Heart left ventricle (tissue), 16 donors: ENCODE results near the gene TSPYL1. TPM values are rescaled to one million over a fixed set of nuclear protein-coding genes. Genes with fewer than 3 reads are reported as not detected.
A peak's percentile ranks its signal among the peaks of the same experiment; 100 is the strongest.

Source experiments
- ATAC-seq, 4 donors: fragments of 200-7000 bp; cut with Tn5 transposase; one replicate each; pipeline ENCODE4 v1.9.1; 2020 to 2022; ENCODE audit warnings: moderate library complexity in 4 of 4, mild to moderate bottlenecking in 3 of 4, moderate number of reproducible peaks in 1 of 4
- DNase-seq, 5 donors: peaks; one replicate each; pipeline ENCODE4 v3.0.0-alpha.2; 2020
- H3K27ac ChIP-seq, 12 donors: fragments of 200-600 bp; sonication (generic) in 4 of 12; one replicate each; pipeline versions ENCODE4 v1.5.0 to v1.8.0; 2016 to 2022; ENCODE audit warnings: mild to moderate bottlenecking in 2 of 12
- H3K27me3 ChIP-seq, 9 donors: fragments of 200-600 bp; sonication (generic) in 2 of 9; one replicate each; pipeline versions ENCODE4 v1.5.1 to v1.8.0; 2016 to 2022; ENCODE audit warnings: mild to moderate bottlenecking in 3 of 9
- H3K36me3 ChIP-seq, 9 donors: fragments of 200-600 bp; sonication (generic) in 2 of 9; one replicate each; pipeline versions ENCODE4 v1.5.0 to v1.8.0; 2018 to 2022; ENCODE audit warnings: mild to moderate bottlenecking in 2 of 9
- H3K4me1 ChIP-seq, 12 donors: fragments of 200-600 bp; sonication (generic) in 4 of 12; one replicate each; pipeline versions ENCODE4 v1.5.0 to v1.8.0; 2016 to 2022; ENCODE audit warnings: mild to moderate bottlenecking in 3 of 12
- H3K4me3 ChIP-seq, 12 donors: fragments of 200-600 bp; sonication (generic) in 4 of 12; one replicate each; pipeline versions ENCODE4 v1.5.0 to v1.8.0; 2017 to 2022; ENCODE audit warnings: mild to moderate bottlenecking in 9 of 12, moderate library complexity in 4 of 12
- H3K9me3 ChIP-seq, 12 donors: fragments of 200-600 bp; sonication (generic) in 4 of 12; one replicate each; pipeline versions ENCODE4 v1.5.0 to v1.8.0; 2016 to 2022; ENCODE audit warnings: mild to moderate bottlenecking in 1 of 12
- CTCF ChIP-seq, 12 donors: fragments of 200-600 bp; sonication (generic) in 4 of 12; IDR thresholded peaks; one replicate each; pipeline versions ENCODE4 v1.5.0 to v1.8.0; 2018 to 2022; ENCODE audit warnings: antibody characterized with exemption in 12 of 12, mild to moderate bottlenecking in 5 of 12
- POLR2A ChIP-seq, 2 donors: fragments of 450-650 bp; IDR thresholded peaks; one replicate each; pipeline ENCODE4 v1.6.1; 2017; ENCODE audit warnings: antibody characterized with exemption in 2 of 2, mild to moderate bottlenecking in 2 of 2, moderate library complexity in 2 of 2
- WGBS, 4 donors: extraction: QIAGEN DNeasy Blood & Tissue Kit in 2 of 4; methylation state at CpG; one replicate each; pipeline versions ENCODE4 v1.1.5 to v1.1.7; 2013 to 2018; 5-methylcytosine and 5-hydroxymethylcytosine counted together
- intact Hi-C, 10 donors: fragments of 100-400 bp; cut with DNase I; formaldehyde crosslinking; loops; one replicate each; pipeline versions ENCODE4 v1.11.1 to v1.14.2; 2022
- polyA plus RNA-seq, 2 donors: library from polyadenylated mRNA; stranded (reverse); fragments of 200-250 nt; gene quantifications; one replicate each; pipeline ENCODE4 v1.2.3, GENCODE V29; 2013
- total RNA-seq, 9 donors: library from RNA; depleted of rRNA in 2 of 9; stranded (reverse); fragments of >200 nt in 2 of 9; fragmentation: NEBNext Ultra II Directional in 3 of 9; extraction: Animal tissue kit (Norgen Biotek cat#: 25700) in 3 of 9; gene quantifications; one replicate each; pipeline versions ENCODE4 v1.1.0 to v1.2.4, GENCODE V29; 2016 to 2023
- donor health status: ischemic (EF 13 %, LVEDD 7.1; RV severe dilation, severe dysfunction).
- donor health status: healthy with polysubstance abuse.
- donor health status: DM: no; HTN: yes; CAD: no.
- donor health status: DM: no; HTN: no; CAD: no.
- donor health status: ischemic (EF 25% LVEDD 6.9; RV normal size, moderate dysfunction).
- donor health status: ischemic (EF 25% LVEDD 5.7; RV mildly dilated, moderate dysfunction).
- donor health status: healthy.
- donor health status: DM: yes; HTN: yes; CAD: no.
- donor health status: ischemic (EF 35%, LVEDD 5.7; RV mildly dilated, moderate dysfunction).
- donor health status: nonischemic (EF 11% LVEDD 7.7; RV severe dilation, severe dysfunction).
- donor health status: DM: yes; HTN: yes; CAD: no.
- donor health status: PGD.
- donor health status: ischemic (EF 29% LVEDD 5.4; RV normal size, mild dysfunction).
- donor health status: nonischemic (EF 23%, LVEDD 6.1; RV moderate dilation, normal function).

Gene TSPYL1
- total and polyA plus RNA-seq, 11 donors = 24.8 to 150 (median 98.4) TPM

- no peak overlapping the region for H3K4me3 ChIP-seq
- no peak for ATAC-seq
- 42 to 53% (median 48%) methylated on average over 3 of the region's 3 CpGs for WGBS, 4 donors
- H3K27ac ChIP-seq = no peak overlapping the region
- TF ChIP-seq CTCF (IDR thresholded peaks at IDR 0.05) (no peak), POLR2A (IDR thresholded peaks at IDR 0.05) (no peak)
- peaks cover 0 to 12% (median 0%) of the 10 kb centered on the region in 12 donors for H3K9me3 ChIP-seq
- no peak for DNase-seq
- peaks cover 0 to 35% (median 5%) of the 10 kb centered on the region in 9 donors for H3K36me3 ChIP-seq
- peaks cover 0 to 19% (median 3%) of the 10 kb centered on the region in 12 donors for H3K4me1 ChIP-seq
- intact Hi-C loops = loop anchor here in 3 of 10 donors (5.0 to 10.0 kb wide), 2 partner anchors 51 to 297 kb away; no protein-coding TSS in a partner anchor
- H3K27me3 ChIP-seq = no peaks in the 10 kb centered on the region
These were observed 11.7 kb downstream of the TSPYL1 start for GRCh38 chr6:116267836-116268588.

GRCh38 chr6:116266803-116267202 is 12.9 kb downstream of the TSPYL1 start:
- DNase-seq = no peak
- Histone ChIP-seq H3K9me3 (peaks cover 0 to 18% (median 0%) of the 10 kb centered on the region in 12 donors), H3K4me1 (peaks cover 0 to 19% (median 3%) of the 10 kb centered on the region in 12 donors), H3K4me3 (no peak overlapping the region), H3K27ac (no peak overlapping the region), H3K27me3 (no peaks in the 10 kb centered on the region), H3K36me3 (peaks cover 0 to 26% (median 0%) of the 10 kb centered on the region in 9 donors)
- TF ChIP-seq POLR2A (IDR thresholded peaks at IDR 0.05) (no peak), CTCF (IDR thresholded peaks at IDR 0.05) (no peak)
- intact Hi-C loops = loop anchor here in 3 of 10 donors (5.0 to 10.0 kb wide), 2 partner anchors 50 to 298 kb away; no protein-coding TSS in a partner anchor
- ATAC-seq = no peak

- peaks cover 0 to 18% (median 0%) of the 10 kb centered on the region in 12 donors for H3K9me3 ChIP-seq
- H3K4me1 ChIP-seq = peaks cover 0 to 15% (median 5%) of the 10 kb centered on the region in 12 donors
- peak; percentile 60 to 84 (median 68) for ATAC-seq
- intact Hi-C loops = loop anchor here in 3 of 10 donors (5.0 to 10.0 kb wide), 2 partner anchors 48 to 300 kb away; no protein-coding TSS in a partner anchor
- H3K27ac ChIP-seq = no peak overlapping the region
- H3K4me3 ChIP-seq = no peak overlapping the region
- TF ChIP-seq POLR2A (IDR thresholded peaks at IDR 0.05) (no peak), CTCF (IDR thresholded peaks at IDR 0.05) (no peak)
- 67 to 82% (median 72%) methylated on average over 3 to 4 of the region's 4 CpGs for WGBS, 4 donors
- DNase-seq = peak in 3 of 5 donors; percentile 53 to 67 (median 54)
- no peaks in the 10 kb centered on the region for H3K27me3 ChIP-seq
- H3K36me3 ChIP-seq = peaks cover 0 to 15% (median 0%) of the 10 kb centered on the region in 9 donors
These were observed 14.5 kb downstream of the TSPYL1 start for GRCh38 chr6:116265041-116265829.

- ATAC-seq (no peak), DNase-seq (no peak)
- intact Hi-C loops = loop anchor here in 2 of 10 donors (10.0 kb wide), 1 partner anchor 301 kb away; no protein-coding TSS in a partner anchor
- Histone ChIP-seq H3K4me3 (no peak overlapping the region), H3K9me3 (peaks cover 0 to 18% (median 0%) of the 10 kb centered on the region in 12 donors), H3K36me3 (peaks cover 0 to 15% (median 8%) of the 10 kb centered on the region in 9 donors), H3K27ac (no peak overlapping the region), H3K27me3 (no peaks in the 10 kb centered on the region), H3K4me1 (peaks cover 0 to 13% (median 1%) of the 10 kb centered on the region in 12 donors)
- 90 to 100% (median 95%) methylated on average over 1 of the region's 1 CpG for WGBS, 4 donors
- TF ChIP-seq POLR2A (IDR thresholded peaks at IDR 0.05) (no peak), CTCF (IDR thresholded peaks at IDR 0.05) (no peak)
These were observed 16.4 kb downstream of the TSPYL1 start for GRCh38 chr6:116263353-116263752.
